Measurements from ENCODE around the gene TMEFF2. TPM values are rescaled to one million over a fixed set of nuclear protein-coding genes. Genes with fewer than 3 reads are reported as not detected.

TMEFF2 gene
- total and polyA plus RNA-seq, 4 donors = 0.08 TPM; not detected in 3

DNA sequence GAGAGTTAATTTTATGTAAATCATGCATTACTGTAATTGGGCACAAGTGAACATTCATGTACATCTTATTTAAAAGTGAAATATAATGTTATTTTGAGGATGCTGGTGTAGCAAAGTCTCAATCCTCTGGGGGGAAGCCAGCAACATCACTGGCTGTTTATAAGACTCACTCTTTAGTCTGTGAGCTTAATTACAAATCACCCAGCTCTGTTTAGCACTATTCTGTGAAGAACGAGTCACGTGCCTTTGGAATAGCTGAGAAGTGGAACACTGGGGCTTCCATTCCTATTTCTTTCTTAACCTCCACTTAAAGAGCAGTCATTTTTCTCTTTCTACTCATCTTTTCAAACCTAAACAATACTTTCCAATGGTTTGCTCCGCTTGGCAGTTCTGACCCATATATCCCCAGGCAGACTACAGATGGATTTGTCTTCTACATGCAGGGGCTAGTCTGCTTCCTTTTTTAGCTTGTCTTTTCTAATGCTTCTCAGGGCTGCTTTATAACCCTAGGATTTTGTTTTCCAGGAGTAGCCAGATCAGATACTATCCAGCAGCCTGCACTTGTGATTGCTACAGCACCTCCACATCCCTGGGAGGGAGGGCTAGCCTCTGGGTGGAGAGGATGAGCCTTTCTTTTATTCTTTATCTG lies 252.5 kb downstream of the TMEFF2 start:
- no peaks in the 10 kb centered on the region for H3K36me3 ChIP-seq (ENCODE audit: control insufficient read depth in 4 of 4, insufficient read depth in 3 of 4, low read depth in 1 of 4, low read length in 3 of 4)
- H3K27ac ChIP-seq (ENCODE audit: low read depth in 1 of 2, low read length in 2 of 2) = no peak overlapping the region
- H3K4me3 ChIP-seq (ENCODE audit: low read depth in 1 of 3, low read length in 3 of 3) = no peak overlapping the region
- no peaks in the 10 kb centered on the region for H3K9me3 ChIP-seq (ENCODE audit: control insufficient read depth in 4 of 4, low read length in 3 of 4)
- no peak for TF ChIP-seq SP1 (IDR thresholded peaks at IDR 0.05)
- TF ChIP-seq FOXA1 (IDR thresholded peaks at IDR 0.05) = no peak
- TF ChIP-seq HNF4A (conservative IDR thresholded peaks at IDR 0.05) = no peak
- TF ChIP-seq, protein P1, sequence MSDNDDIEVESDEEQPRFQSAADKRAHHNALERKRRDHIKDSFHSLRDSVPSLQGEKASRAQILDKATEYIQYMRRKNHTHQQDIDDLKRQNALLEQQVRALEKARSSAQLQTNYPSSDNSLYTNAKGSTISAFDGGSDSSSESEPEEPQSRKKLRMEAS (IDR thresholded peaks at IDR 0.05) = no peak
- no peak for TF ChIP-seq RAD21 (IDR thresholded peaks at IDR 0.05)
- TF ChIP-seq JUND (IDR thresholded peaks at IDR 0.05) = no peak
- TF ChIP-seq HNF4G (IDR thresholded peaks at IDR 0.05) = no peak
- TF ChIP-seq NR2F2 (IDR thresholded peaks at IDR 0.05) = no peak
- TF ChIP-seq, protein P2, sequence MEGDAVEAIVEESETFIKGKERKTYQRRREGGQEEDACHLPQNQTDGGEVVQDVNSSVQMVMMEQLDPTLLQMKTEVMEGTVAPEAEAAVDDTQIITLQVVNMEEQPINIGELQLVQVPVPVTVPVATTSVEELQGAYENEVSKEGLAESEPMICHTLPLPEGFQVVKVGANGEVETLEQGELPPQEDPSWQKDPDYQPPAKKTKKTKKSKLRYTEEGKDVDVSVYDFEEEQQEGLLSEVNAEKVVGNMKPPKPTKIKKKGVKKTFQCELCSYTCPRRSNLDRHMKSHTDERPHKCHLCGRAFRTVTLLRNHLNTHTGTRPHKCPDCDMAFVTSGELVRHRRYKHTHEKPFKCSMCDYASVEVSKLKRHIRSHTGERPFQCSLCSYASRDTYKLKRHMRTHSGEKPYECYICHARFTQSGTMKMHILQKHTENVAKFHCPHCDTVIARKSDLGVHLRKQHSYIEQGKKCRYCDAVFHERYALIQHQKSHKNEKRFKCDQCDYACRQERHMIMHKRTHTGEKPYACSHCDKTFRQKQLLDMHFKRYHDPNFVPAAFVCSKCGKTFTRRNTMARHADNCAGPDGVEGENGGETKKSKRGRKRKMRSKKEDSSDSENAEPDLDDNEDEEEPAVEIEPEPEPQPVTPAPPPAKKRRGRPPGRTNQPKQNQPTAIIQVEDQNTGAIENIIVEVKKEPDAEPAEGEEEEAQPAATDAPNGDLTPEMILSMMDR (IDR thresholded peaks at IDR 0.05; ENCODE audit: low read depth, low read length, missing input control) = no peak
- no peak for TF ChIP-seq EGR1 (IDR thresholded peaks at IDR 0.05; ENCODE audit: low read depth in 2 of 2)
- TF ChIP-seq RXRA (IDR thresholded peaks at IDR 0.05) = no peak
- TF ChIP-seq GABPA (IDR thresholded peaks at IDR 0.05 in 1 of 2, conservative IDR thresholded peaks at IDR 0.05 in 1 of 2) = no peak
- TF ChIP-seq YY1 (IDR thresholded peaks at IDR 0.05) = no peak
- TF ChIP-seq, protein P3, sequence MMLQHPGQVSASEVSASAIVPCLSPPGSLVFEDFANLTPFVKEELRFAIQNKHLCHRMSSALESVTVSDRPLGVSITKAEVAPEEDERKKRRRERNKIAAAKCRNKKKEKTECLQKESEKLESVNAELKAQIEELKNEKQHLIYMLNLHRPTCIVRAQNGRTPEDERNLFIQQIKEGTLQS (IDR thresholded peaks at IDR 0.05) = no peak
- no peaks in the 10 kb centered on the region for H3K4me1 ChIP-seq (ENCODE audit: control insufficient read depth in 4 of 4, insufficient read depth in 4 of 4, low read length in 3 of 4)
- DNase-seq (ENCODE audit: low spot score) = no peak
- WGBS = 90% methylated on average over 3 of the region's 3 CpGs
- no peak overlapping the region for H3K9ac ChIP-seq (ENCODE audit: low read depth in 1 of 2, low read length in 2 of 2)
- no peaks in the 10 kb centered on the region for H3K27me3 ChIP-seq (ENCODE audit: control insufficient read depth in 4 of 4, insufficient read depth in 4 of 4, low read length in 3 of 4)

DNA sequence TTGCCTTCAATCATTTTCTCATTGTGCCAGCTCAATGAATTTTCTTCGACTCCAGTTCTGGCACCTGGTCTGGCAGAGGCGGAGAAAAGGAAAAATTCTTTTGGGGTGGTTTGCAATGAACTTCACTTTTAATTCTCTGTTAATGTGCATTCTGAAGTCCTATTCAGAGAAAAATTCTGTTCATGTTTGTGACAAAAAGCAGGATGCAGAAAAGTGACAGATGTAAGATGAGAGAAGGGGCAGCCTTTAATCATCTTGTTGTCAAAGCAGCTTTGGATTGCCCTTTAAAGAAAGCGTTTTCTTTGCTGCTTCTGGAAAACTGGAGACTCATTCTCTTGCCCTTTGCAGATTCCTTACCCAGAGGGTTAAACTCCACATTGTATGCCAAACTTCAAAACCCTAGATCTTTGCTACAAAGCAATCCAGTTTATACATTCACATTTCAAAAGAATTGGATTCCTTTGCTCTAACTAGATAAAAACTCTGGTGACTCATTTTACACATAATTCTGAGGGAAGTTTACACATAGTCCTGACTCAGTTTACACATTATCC lies 253.3 kb downstream of the TMEFF2 start:
- H3K4me1 ChIP-seq (ENCODE audit: control insufficient read depth in 4 of 4, insufficient read depth in 4 of 4, low read length in 3 of 4) = no peaks in the 10 kb centered on the region
- no peaks in the 10 kb centered on the region for H3K9me3 ChIP-seq (ENCODE audit: control insufficient read depth in 4 of 4, low read length in 3 of 4)
- no peak for DNase-seq (ENCODE audit: low spot score)
- H3K27me3 ChIP-seq (ENCODE audit: control insufficient read depth in 4 of 4, insufficient read depth in 4 of 4, low read length in 3 of 4) = no peaks in the 10 kb centered on the region
- no peak overlapping the region for H3K4me3 ChIP-seq (ENCODE audit: low read depth in 1 of 3, low read length in 3 of 3)
- H3K9ac ChIP-seq (ENCODE audit: low read depth in 1 of 2, low read length in 2 of 2) = no peak overlapping the region
- H3K36me3 ChIP-seq (ENCODE audit: control insufficient read depth in 4 of 4, insufficient read depth in 3 of 4, low read depth in 1 of 4, low read length in 3 of 4) = no peaks in the 10 kb centered on the region
- TF ChIP-seq RXRA (IDR thresholded peaks at IDR 0.05) (no peak), RAD21 (IDR thresholded peaks at IDR 0.05) (no peak), TAF1 (conservative IDR thresholded peaks at IDR 0.05) (no peak), FOXA1 (IDR thresholded peaks at IDR 0.05) (no peak), YY1 (IDR thresholded peaks at IDR 0.05) (no peak), HNF4A (conservative IDR thresholded peaks at IDR 0.05) (no peak)
- TF ChIP-seq, protein P4, sequence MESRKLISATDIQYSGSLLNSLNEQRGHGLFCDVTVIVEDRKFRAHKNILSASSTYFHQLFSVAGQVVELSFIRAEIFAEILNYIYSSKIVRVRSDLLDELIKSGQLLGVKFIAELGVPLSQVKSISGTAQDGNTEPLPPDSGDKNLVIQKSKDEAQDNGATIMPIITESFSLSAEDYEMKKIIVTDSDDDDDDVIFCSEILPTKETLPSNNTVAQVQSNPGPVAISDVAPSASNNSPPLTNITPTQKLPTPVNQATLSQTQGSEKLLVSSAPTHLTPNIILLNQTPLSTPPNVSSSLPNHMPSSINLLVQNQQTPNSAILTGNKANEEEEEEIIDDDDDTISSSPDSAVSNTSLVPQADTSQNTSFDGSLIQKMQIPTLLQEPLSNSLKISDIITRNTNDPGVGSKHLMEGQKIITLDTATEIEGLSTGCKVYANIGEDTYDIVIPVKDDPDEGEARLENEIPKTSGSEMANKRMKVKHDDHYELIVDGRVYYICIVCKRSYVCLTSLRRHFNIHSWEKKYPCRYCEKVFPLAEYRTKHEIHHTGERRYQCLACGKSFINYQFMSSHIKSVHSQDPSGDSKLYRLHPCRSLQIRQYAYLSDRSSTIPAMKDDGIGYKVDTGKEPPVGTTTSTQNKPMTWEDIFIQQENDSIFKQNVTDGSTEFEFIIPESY (IDR thresholded peaks at IDR 0.05) = no peak
- TF ChIP-seq, protein P5, sequence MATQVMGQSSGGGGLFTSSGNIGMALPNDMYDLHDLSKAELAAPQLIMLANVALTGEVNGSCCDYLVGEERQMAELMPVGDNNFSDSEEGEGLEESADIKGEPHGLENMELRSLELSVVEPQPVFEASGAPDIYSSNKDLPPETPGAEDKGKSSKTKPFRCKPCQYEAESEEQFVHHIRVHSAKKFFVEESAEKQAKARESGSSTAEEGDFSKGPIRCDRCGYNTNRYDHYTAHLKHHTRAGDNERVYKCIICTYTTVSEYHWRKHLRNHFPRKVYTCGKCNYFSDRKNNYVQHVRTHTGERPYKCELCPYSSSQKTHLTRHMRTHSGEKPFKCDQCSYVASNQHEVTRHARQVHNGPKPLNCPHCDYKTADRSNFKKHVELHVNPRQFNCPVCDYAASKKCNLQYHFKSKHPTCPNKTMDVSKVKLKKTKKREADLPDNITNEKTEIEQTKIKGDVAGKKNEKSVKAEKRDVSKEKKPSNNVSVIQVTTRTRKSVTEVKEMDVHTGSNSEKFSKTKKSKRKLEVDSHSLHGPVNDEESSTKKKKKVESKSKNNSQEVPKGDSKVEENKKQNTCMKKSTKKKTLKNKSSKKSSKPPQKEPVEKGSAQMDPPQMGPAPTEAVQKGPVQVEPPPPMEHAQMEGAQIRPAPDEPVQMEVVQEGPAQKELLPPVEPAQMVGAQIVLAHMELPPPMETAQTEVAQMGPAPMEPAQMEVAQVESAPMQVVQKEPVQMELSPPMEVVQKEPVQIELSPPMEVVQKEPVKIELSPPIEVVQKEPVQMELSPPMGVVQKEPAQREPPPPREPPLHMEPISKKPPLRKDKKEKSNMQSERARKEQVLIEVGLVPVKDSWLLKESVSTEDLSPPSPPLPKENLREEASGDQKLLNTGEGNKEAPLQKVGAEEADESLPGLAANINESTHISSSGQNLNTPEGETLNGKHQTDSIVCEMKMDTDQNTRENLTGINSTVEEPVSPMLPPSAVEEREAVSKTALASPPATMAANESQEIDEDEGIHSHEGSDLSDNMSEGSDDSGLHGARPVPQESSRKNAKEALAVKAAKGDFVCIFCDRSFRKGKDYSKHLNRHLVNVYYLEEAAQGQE (IDR thresholded peaks at IDR 0.05) = no peak
- TF ChIP-seq, protein P3 (IDR thresholded peaks at IDR 0.05) = no peak
- TF ChIP-seq, protein P2 (IDR thresholded peaks at IDR 0.05; ENCODE audit: low read depth, low read length, missing input control) = no peak
- TF ChIP-seq, protein P1 (IDR thresholded peaks at IDR 0.05) = no peak
- WGBS = 80% methylated on average over 3 of the region's 3 CpGs
- H3K27ac ChIP-seq (ENCODE audit: low read depth in 1 of 2, low read length in 2 of 2) = no peak overlapping the region
